ENCODE measurements around the gene NR2C2.

Gene NR2C2

GRCh38 chr3:15079091-15079490, 131.7 kb downstream of the NR2C2 start:
- TF ChIP-seq ZFP3 (CRISPR knock-in tag; IDR thresholded peaks at IDR 0.05): no peak
- no peak for TF ChIP-seq PPARA (CRISPR knock-in tag; IDR thresholded peaks at IDR 0.05; ENCODE audit: borderline replicate concordance)
- no peak for TF ChIP-seq ZNF70 (CRISPR knock-in tag; IDR thresholded peaks at IDR 0.05)
- no peak for TF ChIP-seq ZNF565 (CRISPR knock-in tag; conservative IDR thresholded peaks at IDR 0.05; ENCODE audit: low read depth)
- TF ChIP-seq ZC3H10 (CRISPR knock-in tag; IDR thresholded peaks at IDR 0.05): no peak
- TF ChIP-seq ARNTL (CRISPR knock-in tag; IDR thresholded peaks at IDR 0.05; ENCODE audit: borderline replicate concordance, low read depth): no peak
- TF ChIP-seq OSR1 (CRISPR knock-in tag; IDR thresholded peaks at IDR 0.05): no peak
- no peak for TF ChIP-seq BACH2 (CRISPR knock-in tag; IDR thresholded peaks at IDR 0.05; ENCODE audit: borderline replicate concordance)
- TF ChIP-seq CSDC2 (CRISPR knock-in tag; IDR thresholded peaks at IDR 0.05): no peak
- no peak for TF ChIP-seq SNAI2 (CRISPR knock-in tag; IDR thresholded peaks at IDR 0.05)
- TF ChIP-seq ZNF8 (CRISPR knock-in tag; IDR thresholded peaks at IDR 0.05): no peak
- no peak for TF ChIP-seq POU6F1 (CRISPR knock-in tag; IDR thresholded peaks at IDR 0.05; ENCODE audit: borderline replicate concordance, low read depth)
- no peak for TF ChIP-seq CREB5 (CRISPR knock-in tag; IDR thresholded peaks at IDR 0.05; ENCODE audit: low read depth)
- TF ChIP-seq ZFP30 (CRISPR knock-in tag; IDR thresholded peaks at IDR 0.05): no peak
- no peak for TF ChIP-seq TSHZ2 (CRISPR knock-in tag; IDR thresholded peaks at IDR 0.05)
- TF ChIP-seq TCF4 (CRISPR knock-in tag; IDR thresholded peaks at IDR 0.05; ENCODE audit: borderline replicate concordance): no peak
- no peak for TF ChIP-seq GLIS3 (CRISPR knock-in tag; IDR thresholded peaks at IDR 0.05)
- no peak for TF ChIP-seq ISL1 (CRISPR knock-in tag; IDR thresholded peaks at IDR 0.05)
- ATAC-seq: no peak

- no peak for ATAC-seq
- TF ChIP-seq POU6F1 (CRISPR knock-in tag; IDR thresholded peaks at IDR 0.05; ENCODE audit: borderline replicate concordance, low read depth) (no peak), ZNF70 (CRISPR knock-in tag; IDR thresholded peaks at IDR 0.05) (no peak)
These were observed 134.7 kb downstream of the NR2C2 start for GRCh38 chr3:15081960-15082664.

- no peak for ATAC-seq
These were observed 135.9 kb downstream of the NR2C2 start for GRCh38 chr3:15083252-15083651.

More at GRCh38 chr3:15083252-15083651, 135.9 kb downstream of the NR2C2 start:
- TF ChIP-seq BACH2 (CRISPR knock-in tag; IDR thresholded peaks at IDR 0.05; ENCODE audit: borderline replicate concordance) (no peak), CSDC2 (CRISPR knock-in tag; IDR thresholded peaks at IDR 0.05) (no peak), ZNF70 (CRISPR knock-in tag; IDR thresholded peaks at IDR 0.05) (no peak), POU6F1 (CRISPR knock-in tag; IDR thresholded peaks at IDR 0.05; ENCODE audit: borderline replicate concordance, low read depth) (no peak), SNAI2 (CRISPR knock-in tag; IDR thresholded peaks at IDR 0.05) (no peak), OSR1 (CRISPR knock-in tag; IDR thresholded peaks at IDR 0.05) (no peak), ZFP30 (CRISPR knock-in tag; IDR thresholded peaks at IDR 0.05) (no peak), ARNTL (CRISPR knock-in tag; IDR thresholded peaks at IDR 0.05; ENCODE audit: borderline replicate concordance, low read depth) (no peak), PPARA (CRISPR knock-in tag; IDR thresholded peaks at IDR 0.05; ENCODE audit: borderline replicate concordance) (no peak), ISL1 (CRISPR knock-in tag; IDR thresholded peaks at IDR 0.05) (no peak), CREB5 (CRISPR knock-in tag; IDR thresholded peaks at IDR 0.05; ENCODE audit: low read depth) (no peak), TOX (CRISPR knock-in tag; IDR thresholded peaks at IDR 0.05; ENCODE audit: borderline replicate concordance) (no peak), RARB (CRISPR knock-in tag; IDR thresholded peaks at IDR 0.05) (no peak), ZC3H10 (CRISPR knock-in tag; IDR thresholded peaks at IDR 0.05) (no peak)
